Vagina (tissue), 2 donors: ENCODE results near the gene MTA2.

ENCODE experiments used
- POLR2A ChIP-seq, 2 donors: fragments of 450-650 bp; IDR thresholded peaks; one replicate each; pipeline ENCODE4 v1.6.1; 2017; ENCODE audit warnings: antibody characterized with exemption in 2 of 2, mild to moderate bottlenecking in 2 of 2, moderate library complexity in 2 of 2
- POLR2AphosphoS5 ChIP-seq, 2 donors: sonication (generic); formaldehyde crosslinking; IDR thresholded peaks; one replicate each; pipeline ENCODE4 v1.9.0; 2017; ENCODE audit warnings: antibody characterized with exemption in 2 of 2, mild to moderate bottlenecking in 2 of 2, low read depth in 1 of 2; ENCODE audit not compliant: insufficient read depth in 1 of 2
- TF ChIP-seq, protein P1 (sequence below), 3 experiments: fragments of 450-650 bp in 2 of 3; fragments of 200-600 bp in 1 of 3; sonication (generic) in 1 of 3; IDR thresholded peaks; one replicate each; pipeline ENCODE4 v1.5.1; 2017 to 2019; ENCODE audit warnings: antibody characterized with exemption in 3 of 3, mild to moderate bottlenecking in 2 of 3, moderate library complexity in 2 of 3

DNA sequence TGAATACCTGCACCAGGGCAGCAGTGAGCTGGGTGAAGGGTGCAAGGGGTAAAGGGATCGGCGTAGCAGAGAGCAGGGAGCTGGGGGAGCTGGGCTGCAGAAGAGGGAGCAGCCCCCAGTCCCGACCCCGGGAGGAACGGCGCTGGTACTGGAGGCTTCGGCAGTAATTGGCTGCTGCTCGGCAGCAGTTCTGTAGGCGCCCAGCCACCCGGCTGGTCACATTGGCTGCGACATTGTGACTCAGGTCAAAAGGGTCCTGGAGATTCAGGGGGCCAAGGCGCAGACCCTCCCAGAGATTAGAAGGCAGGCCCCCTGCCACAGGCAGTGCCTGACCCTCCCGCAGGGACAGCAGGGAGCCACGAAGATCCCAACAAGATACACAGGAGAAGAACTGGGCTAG, 25.8 kb downstream of the MTA2 start:
- TF ChIP-seq, protein P1, sequence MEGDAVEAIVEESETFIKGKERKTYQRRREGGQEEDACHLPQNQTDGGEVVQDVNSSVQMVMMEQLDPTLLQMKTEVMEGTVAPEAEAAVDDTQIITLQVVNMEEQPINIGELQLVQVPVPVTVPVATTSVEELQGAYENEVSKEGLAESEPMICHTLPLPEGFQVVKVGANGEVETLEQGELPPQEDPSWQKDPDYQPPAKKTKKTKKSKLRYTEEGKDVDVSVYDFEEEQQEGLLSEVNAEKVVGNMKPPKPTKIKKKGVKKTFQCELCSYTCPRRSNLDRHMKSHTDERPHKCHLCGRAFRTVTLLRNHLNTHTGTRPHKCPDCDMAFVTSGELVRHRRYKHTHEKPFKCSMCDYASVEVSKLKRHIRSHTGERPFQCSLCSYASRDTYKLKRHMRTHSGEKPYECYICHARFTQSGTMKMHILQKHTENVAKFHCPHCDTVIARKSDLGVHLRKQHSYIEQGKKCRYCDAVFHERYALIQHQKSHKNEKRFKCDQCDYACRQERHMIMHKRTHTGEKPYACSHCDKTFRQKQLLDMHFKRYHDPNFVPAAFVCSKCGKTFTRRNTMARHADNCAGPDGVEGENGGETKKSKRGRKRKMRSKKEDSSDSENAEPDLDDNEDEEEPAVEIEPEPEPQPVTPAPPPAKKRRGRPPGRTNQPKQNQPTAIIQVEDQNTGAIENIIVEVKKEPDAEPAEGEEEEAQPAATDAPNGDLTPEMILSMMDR (IDR thresholded peaks at IDR 0.05): no peak
- TF ChIP-seq POLR2A (IDR thresholded peaks at IDR 0.05) (no peak), POLR2AphosphoS5 (IDR thresholded peaks at IDR 0.05; ENCODE audit: insufficient read depth in 1 of 2, low read depth in 1 of 2) (no peak)
